ENCODE data around the gene CCDC88A. TPM values are rescaled to one million over a fixed set of nuclear protein-coding genes. Genes with fewer than 3 reads are reported as not detected.

Gene CCDC88A
- total RNA-seq, 2 donors from 2014 or later, result 50.0 to 74.5 TPM

- no peak for DNase-seq (ENCODE audit: low spot score)
- no peak overlapping the region for H3K4me3 ChIP-seq
- no peaks in the 10 kb centered on the region for H3K27me3 ChIP-seq (replicated peaks; ENCODE audit: insufficient read depth)
- no peaks in the 10 kb centered on the region for H3K4me1 ChIP-seq (ENCODE audit: control insufficient read depth in 1 of 2, low read depth in 2 of 2)
- no peak for TF ChIP-seq CTCF (IDR thresholded peaks at IDR 0.05)
- no peaks in the 10 kb centered on the region for H3K9me3 ChIP-seq
- no peak for ATAC-seq (ENCODE audit: insufficient number of reproducible peaks, low FRiP score, low read depth)
- peaks cover 8% of the 10 kb centered on the region for H3K36me3 ChIP-seq
- no peak overlapping the region for H3K27ac ChIP-seq
These were observed 14.5 kb downstream of the CCDC88A start for GRCh38 chr2:55405116-55405515.

GRCh38 chr2:55403256-55403998, 16.2 kb downstream of the CCDC88A start:
- Histone ChIP-seq H3K4me1 (ENCODE audit: control insufficient read depth in 1 of 2, low read depth in 2 of 2) (no peaks in the 10 kb centered on the region), H3K36me3 (peaks cover 8% of the 10 kb centered on the region), H3K4me3 (no peak overlapping the region), H3K27ac (no peak overlapping the region), H3K9me3 (no peaks in the 10 kb centered on the region), H3K27me3 (replicated peaks; ENCODE audit: insufficient read depth) (no peaks in the 10 kb centered on the region)
- no peak for TF ChIP-seq CTCF (IDR thresholded peaks at IDR 0.05)
- no peak for DNase-seq (ENCODE audit: low spot score)
- no peak for ATAC-seq (ENCODE audit: insufficient number of reproducible peaks, low FRiP score, low read depth)

- no peak for DNase-seq (ENCODE audit: low spot score)
These were observed 18.5 kb downstream of the CCDC88A start for GRCh38 chr2:55401124-55401523.

DNA sequence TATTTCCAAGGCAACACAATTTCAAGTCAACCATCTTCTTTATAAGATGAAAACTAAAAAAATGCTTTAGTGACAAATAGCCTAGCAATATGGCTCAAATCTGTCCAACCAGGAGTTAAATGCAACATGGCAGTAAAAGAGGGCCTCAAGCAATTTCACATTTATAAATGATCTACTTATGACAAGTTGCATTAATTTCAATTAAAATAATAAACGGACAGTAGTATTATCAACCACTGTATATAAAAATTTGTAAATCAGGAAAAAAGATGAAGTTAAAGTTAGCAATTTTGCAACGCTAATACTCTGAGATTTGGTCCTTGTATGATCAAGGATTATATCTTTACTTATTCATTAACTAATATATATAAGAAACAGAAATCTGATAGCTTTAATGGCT, 19.3 kb downstream of the CCDC88A start:
- Histone ChIP-seq H3K27me3 (replicated peaks; ENCODE audit: insufficient read depth) (no peaks in the 10 kb centered on the region), H3K36me3 (peaks cover 4% of the 10 kb centered on the region), H3K27ac (no peak overlapping the region), H3K9me3 (no peaks in the 10 kb centered on the region), H3K4me1 (ENCODE audit: control insufficient read depth in 1 of 2, low read depth in 2 of 2) (peaks cover 0 to 7% of the 10 kb centered on the region in 2 donors), H3K4me3 (no peak overlapping the region)
- no peak for ATAC-seq (ENCODE audit: insufficient number of reproducible peaks, low FRiP score, low read depth)
- DNase-seq (ENCODE audit: low spot score), result no peak
- no peak for TF ChIP-seq CTCF (IDR thresholded peaks at IDR 0.05)

More at GRCh38 chr2:55401124-55401523, 18.5 kb downstream of the CCDC88A start:
- Histone ChIP-seq H3K9me3 (no peaks in the 10 kb centered on the region), H3K36me3 (peaks cover 8% of the 10 kb centered on the region), H3K4me1 (ENCODE audit: control insufficient read depth in 1 of 2, low read depth in 2 of 2) (peaks cover 0 to 2% of the 10 kb centered on the region in 2 donors), H3K27me3 (replicated peaks; ENCODE audit: insufficient read depth) (no peaks in the 10 kb centered on the region), H3K27ac (no peak overlapping the region), H3K4me3 (no peak overlapping the region)
- ATAC-seq (ENCODE audit: insufficient number of reproducible peaks, low FRiP score, low read depth), result no peak
- TF ChIP-seq CTCF (IDR thresholded peaks at IDR 0.05), result no peak

- TF ChIP-seq CTCF (IDR thresholded peaks at IDR 0.05), result no peak
- peaks cover 0 to 7% of the 10 kb centered on the region in 2 donors for H3K4me1 ChIP-seq (ENCODE audit: control insufficient read depth in 1 of 2, low read depth in 2 of 2)
- DNase-seq (ENCODE audit: low spot score), result no peak
These were observed 19.8 kb downstream of the CCDC88A start for GRCh38 chr2:55399815-55400214.

More at GRCh38 chr2:55399815-55400214, 19.8 kb downstream of the CCDC88A start:
- Histone ChIP-seq H3K4me3 (no peak overlapping the region), H3K36me3 (no peaks in the 10 kb centered on the region), H3K9me3 (no peaks in the 10 kb centered on the region), H3K27ac (no peak overlapping the region), H3K27me3 (replicated peaks; ENCODE audit: insufficient read depth) (no peaks in the 10 kb centered on the region)
- ATAC-seq (ENCODE audit: insufficient number of reproducible peaks, low FRiP score, low read depth), result no peak
